Endodermal cell (in vitro differentiated cells): ENCODE results near the gene LRP5. TPM values are rescaled to one million over a fixed set of nuclear protein-coding genes. Genes with fewer than 3 reads are reported as not detected.

Experiments
- DNase-seq: peaks from one replicate; pipeline ENCODE4 v3.0.0-alpha.2; 2017
- H3K27ac ChIP-seq: 2 replicates; pipeline ENCODE4 v1.5.1; 2013; ENCODE audit warnings: mild to moderate bottlenecking, low read depth, low read length, moderate library complexity
- H3K27me3 ChIP-seq: 2 replicates; pipeline ENCODE4 v1.6.1; 2013; ENCODE audit warnings: mild to moderate bottlenecking, low read length, moderate library complexity; ENCODE audit not compliant: insufficient read depth, control insufficient read depth, poor library complexity, severe bottlenecking
- H3K36me3 ChIP-seq: 2 replicates; pipeline ENCODE4 v1.7.0; 2013; ENCODE audit warnings: mild to moderate bottlenecking, low read length, moderate library complexity; ENCODE audit not compliant: control insufficient read depth, insufficient read depth
- H3K4me1 ChIP-seq: one replicate; pipeline ENCODE4 v1.7.0; 2013; ENCODE audit warnings: low read length; ENCODE audit not compliant: control insufficient read depth, insufficient read depth
- H3K4me3 ChIP-seq: 2 replicates; pipeline ENCODE4 v1.5.1; 2013; ENCODE audit warnings: mild to moderate bottlenecking, low read length, moderate library complexity
- H3K9ac ChIP-seq: 2 replicates; pipeline ENCODE4 v1.6.1; 2013; ENCODE audit warnings: mild to moderate bottlenecking, low read length, moderate library complexity; ENCODE audit not compliant: poor library complexity, severe bottlenecking; ENCODE audit errors: extremely low read depth
- H3K9me3 ChIP-seq: 2 replicates; pipeline ENCODE4 v1.6.1; 2013; ENCODE audit warnings: mild to moderate bottlenecking, low read length, moderate library complexity; ENCODE audit not compliant: control insufficient read depth
- H3K27ac Mint-ChIP-seq: 2 replicates; pipeline ENCODE4 v1.8.0; 2020; ENCODE audit warnings: mixed read lengths
- H3K27me3 Mint-ChIP-seq: 2 replicates; pipeline ENCODE4 v1.8.0; 2021; ENCODE audit warnings: mild to moderate bottlenecking, mixed read lengths; ENCODE audit not compliant: insufficient read depth
- H3K36me3 Mint-ChIP-seq: 2 replicates; pipeline ENCODE4 v1.8.0; 2020; ENCODE audit warnings: low read depth, mixed read lengths
- H3K4me1 Mint-ChIP-seq: 2 replicates; pipeline ENCODE4 v1.8.0; 2020; ENCODE audit warnings: mixed read lengths
- H3K4me3 Mint-ChIP-seq: 2 replicates; pipeline ENCODE4 v1.8.0; 2020; ENCODE audit warnings: mild to moderate bottlenecking, moderate library complexity, mixed read lengths
- H3K9me3 Mint-ChIP-seq: 2 replicates; pipeline ENCODE4 v1.8.0; 2020; ENCODE audit warnings: mild to moderate bottlenecking, mixed read lengths
- WGBS, 2 experiments: methylation state at CpG; one replicate each; pipeline versions ENCODE4 v1.1.5 to v1.1.7; 2013; ENCODE audit warnings: missing lambda C conversion rate in 2 of 2, mixed read lengths in 1 of 2; ENCODE audit not compliant: insufficient coverage in 1 of 2, insufficient read length in 1 of 2; 5-methylcytosine and 5-hydroxymethylcytosine counted together
- total RNA-seq, 2 donors: library from RNA; stranded (reverse); fragmentation: NEBNext Ultra II Directional in 1 of 2; extraction: Animal tissue kit (Norgen Biotek cat#: 25700) in 1 of 2; gene quantifications; 2 replicates in 1 of 2; 3 replicates in 1 of 2; pipeline ENCODE4 v1.2.1, GENCODE V29; 2021
- TF ChIP-seq, protein P1 (sequence below): fragments of 200-600 bp; sonication (generic); conservative IDR thresholded peaks from 2 replicates; pipeline ENCODE4 v1.5.0; 2021; ENCODE audit warnings: antibody characterized with exemption, mild to moderate bottlenecking

Gene LRP5
- total RNA-seq, 2 donors from 2014 or later, result 58.2 to 64.1 TPM

DNA sequence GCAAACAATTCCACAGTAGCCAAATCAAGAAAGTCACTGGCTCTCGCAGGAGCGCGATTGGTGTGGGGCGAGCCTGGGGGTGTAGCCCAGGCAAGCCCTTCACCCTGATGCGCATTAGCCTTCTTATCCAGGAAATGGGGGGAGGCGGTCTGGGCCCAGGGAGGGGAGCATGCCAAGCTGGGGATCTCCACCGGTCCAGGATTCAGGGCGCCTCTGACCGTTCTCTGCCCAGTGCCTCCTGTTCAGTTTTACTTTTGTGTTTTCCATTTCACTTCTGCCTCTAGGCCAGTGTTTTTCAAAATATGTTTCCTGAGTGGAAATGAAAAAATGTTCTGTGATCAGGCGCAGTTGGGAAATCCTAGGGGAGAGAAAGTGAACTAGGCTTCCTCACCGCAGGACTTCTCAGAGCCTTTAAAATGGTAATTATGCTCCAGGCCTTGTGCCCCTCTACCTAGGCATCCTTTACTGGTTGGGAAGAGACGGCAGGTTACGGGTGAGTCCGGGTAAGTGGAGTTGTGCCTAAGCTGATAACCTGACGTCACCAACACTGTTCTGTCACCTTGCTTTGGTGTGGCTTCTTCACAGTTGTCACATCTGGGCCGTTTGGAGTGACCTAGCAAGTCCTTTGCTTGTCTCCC is 18.4 kb downstream of the LRP5 start:
- no peak overlapping the region for H3K4me3 ChIP-seq

DNA sequence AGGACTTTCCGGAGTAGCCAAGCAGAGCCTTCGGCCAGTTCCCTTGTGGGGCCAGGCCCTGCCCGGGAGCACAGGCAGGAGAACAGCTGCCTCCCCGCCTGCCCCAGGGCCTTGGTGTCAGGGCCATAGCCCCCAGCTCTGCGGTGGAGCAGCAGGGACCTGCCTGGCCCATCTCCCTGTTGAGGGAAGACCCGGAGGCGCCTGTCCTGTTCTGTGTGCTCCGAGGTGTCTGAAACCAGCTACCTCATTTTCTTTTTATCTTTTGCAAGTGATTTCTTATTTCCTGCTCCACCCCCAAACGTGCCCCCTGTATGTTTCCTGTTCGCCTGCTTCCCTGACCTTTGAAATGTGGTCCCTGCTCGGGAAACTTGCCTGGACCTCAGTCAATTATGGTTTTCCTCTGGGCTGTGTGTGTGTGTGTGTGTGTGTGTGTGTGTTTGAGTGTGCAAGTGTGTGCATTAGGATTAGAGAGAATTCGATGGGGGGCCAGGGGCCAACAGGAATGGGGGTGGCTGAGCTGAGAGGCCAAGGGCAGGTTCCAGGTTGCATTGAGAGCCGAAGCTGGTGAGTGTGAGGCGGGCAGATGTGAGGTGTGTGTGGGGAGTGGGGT is 19.1 kb downstream of the LRP5 start:
- H3K4me3 ChIP-seq, result no peak overlapping the region
- no peak overlapping the region for H3K9ac ChIP-seq
- H3K36me3 Mint-ChIP-seq, result peaks cover 5% of the 10 kb centered on the region
- no peaks in the 10 kb centered on the region for H3K27me3 Mint-ChIP-seq
- 83 to 91% methylated on average over 8 to 14 of the region's 14 CpGs for WGBS, 2 experiments
- H3K36me3 ChIP-seq, result no peaks in the 10 kb centered on the region
- peak overlapping the region; percentile 57 for H3K27ac Mint-ChIP-seq
- no peaks in the 10 kb centered on the region for H3K27me3 ChIP-seq
- no peaks in the 10 kb centered on the region for H3K9me3 ChIP-seq
- TF ChIP-seq, protein P1, sequence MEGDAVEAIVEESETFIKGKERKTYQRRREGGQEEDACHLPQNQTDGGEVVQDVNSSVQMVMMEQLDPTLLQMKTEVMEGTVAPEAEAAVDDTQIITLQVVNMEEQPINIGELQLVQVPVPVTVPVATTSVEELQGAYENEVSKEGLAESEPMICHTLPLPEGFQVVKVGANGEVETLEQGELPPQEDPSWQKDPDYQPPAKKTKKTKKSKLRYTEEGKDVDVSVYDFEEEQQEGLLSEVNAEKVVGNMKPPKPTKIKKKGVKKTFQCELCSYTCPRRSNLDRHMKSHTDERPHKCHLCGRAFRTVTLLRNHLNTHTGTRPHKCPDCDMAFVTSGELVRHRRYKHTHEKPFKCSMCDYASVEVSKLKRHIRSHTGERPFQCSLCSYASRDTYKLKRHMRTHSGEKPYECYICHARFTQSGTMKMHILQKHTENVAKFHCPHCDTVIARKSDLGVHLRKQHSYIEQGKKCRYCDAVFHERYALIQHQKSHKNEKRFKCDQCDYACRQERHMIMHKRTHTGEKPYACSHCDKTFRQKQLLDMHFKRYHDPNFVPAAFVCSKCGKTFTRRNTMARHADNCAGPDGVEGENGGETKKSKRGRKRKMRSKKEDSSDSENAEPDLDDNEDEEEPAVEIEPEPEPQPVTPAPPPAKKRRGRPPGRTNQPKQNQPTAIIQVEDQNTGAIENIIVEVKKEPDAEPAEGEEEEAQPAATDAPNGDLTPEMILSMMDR, result no peak
- peaks cover 13% of the 10 kb centered on the region for H3K4me1 ChIP-seq
- H3K27ac ChIP-seq, result peak overlapping the region; percentile 2
- H3K9me3 Mint-ChIP-seq, result no peaks in the 10 kb centered on the region
- H3K4me3 Mint-ChIP-seq, result no peak overlapping the region
- H3K4me1 Mint-ChIP-seq, result peaks cover 38% of the 10 kb centered on the region
- DNase-seq, result peak; percentile 62

More for the DNA sequence above, 18.4 kb downstream of the LRP5 start:
- no peaks in the 10 kb centered on the region for H3K27me3 ChIP-seq
- H3K4me1 ChIP-seq, result peaks cover 13% of the 10 kb centered on the region
- no peaks in the 10 kb centered on the region for H3K36me3 ChIP-seq
- Mint-ChIP-seq H3K36me3 (peaks cover 5% of the 10 kb centered on the region), H3K27ac (peak overlapping the region; percentile 77), H3K27me3 (no peaks in the 10 kb centered on the region), H3K4me3 (no peak overlapping the region), H3K4me1 (peaks cover 39% of the 10 kb centered on the region), H3K9me3 (no peaks in the 10 kb centered on the region)
- no peak for DNase-seq
- no peak overlapping the region for H3K9ac ChIP-seq
- H3K27ac ChIP-seq, result peak overlapping the region; percentile 2
- 85% methylated on average over 15 to 16 of the region's 16 CpGs for WGBS, 2 experiments
- TF ChIP-seq, protein P1, result no peak
- H3K9me3 ChIP-seq, result no peaks in the 10 kb centered on the region

DNA sequence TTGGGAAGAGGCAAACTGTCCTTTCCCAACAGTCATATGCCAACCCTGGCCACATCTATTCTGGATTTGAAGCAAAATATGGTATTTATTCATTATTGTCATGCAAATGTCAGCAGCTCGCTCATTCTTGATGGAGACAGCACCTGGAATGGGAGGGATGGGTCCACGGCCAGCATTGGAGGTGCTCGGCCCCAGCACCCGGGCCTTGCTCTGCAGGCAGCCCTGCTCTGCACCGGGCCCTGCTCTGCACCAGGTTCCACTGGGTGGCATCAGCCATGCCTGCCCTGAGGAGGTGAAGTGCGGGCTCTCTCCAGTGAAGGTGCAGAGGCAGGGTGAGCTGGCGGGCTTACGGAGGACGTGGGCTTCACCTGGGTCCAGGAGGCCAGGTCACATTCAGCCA is 19.8 kb downstream of the LRP5 start:
- TF ChIP-seq, protein P1, result no peak
- H3K27ac Mint-ChIP-seq, result peak overlapping the region; percentile 57
- no peaks in the 10 kb centered on the region for H3K36me3 ChIP-seq

More for the DNA sequence above, 19.8 kb downstream of the LRP5 start:
- Histone ChIP-seq H3K27me3 (no peaks in the 10 kb centered on the region), H3K27ac (no peak overlapping the region), H3K4me3 (no peak overlapping the region), H3K9ac (no peak overlapping the region), H3K4me1 (peaks cover 8% of the 10 kb centered on the region), H3K9me3 (no peaks in the 10 kb centered on the region)
- H3K36me3 Mint-ChIP-seq, result peaks cover 5% of the 10 kb centered on the region
- H3K27me3 Mint-ChIP-seq, result no peaks in the 10 kb centered on the region
- H3K9me3 Mint-ChIP-seq, result no peaks in the 10 kb centered on the region
- no peak overlapping the region for H3K4me3 Mint-ChIP-seq
- no peak for DNase-seq
- peaks cover 41% of the 10 kb centered on the region for H3K4me1 Mint-ChIP-seq
- 93% methylated on average over 9 of the region's 9 CpGs; no CpG with 5 or more reads in 1 of the 2 experiments for WGBS, 2 experiments
